HG02642 (cell line): ENCODE data around the gene INPP5E.

Source experiments
- ATAC-seq: cut with Tn5 transposase; IDR thresholded peaks from one replicate; pipeline ENCODE4 v1.9.1; 2021; ENCODE audit warnings: mild to moderate bottlenecking; ENCODE audit not compliant: unreplicated experiment, poor library complexity

The INPP5E gene, protein sequence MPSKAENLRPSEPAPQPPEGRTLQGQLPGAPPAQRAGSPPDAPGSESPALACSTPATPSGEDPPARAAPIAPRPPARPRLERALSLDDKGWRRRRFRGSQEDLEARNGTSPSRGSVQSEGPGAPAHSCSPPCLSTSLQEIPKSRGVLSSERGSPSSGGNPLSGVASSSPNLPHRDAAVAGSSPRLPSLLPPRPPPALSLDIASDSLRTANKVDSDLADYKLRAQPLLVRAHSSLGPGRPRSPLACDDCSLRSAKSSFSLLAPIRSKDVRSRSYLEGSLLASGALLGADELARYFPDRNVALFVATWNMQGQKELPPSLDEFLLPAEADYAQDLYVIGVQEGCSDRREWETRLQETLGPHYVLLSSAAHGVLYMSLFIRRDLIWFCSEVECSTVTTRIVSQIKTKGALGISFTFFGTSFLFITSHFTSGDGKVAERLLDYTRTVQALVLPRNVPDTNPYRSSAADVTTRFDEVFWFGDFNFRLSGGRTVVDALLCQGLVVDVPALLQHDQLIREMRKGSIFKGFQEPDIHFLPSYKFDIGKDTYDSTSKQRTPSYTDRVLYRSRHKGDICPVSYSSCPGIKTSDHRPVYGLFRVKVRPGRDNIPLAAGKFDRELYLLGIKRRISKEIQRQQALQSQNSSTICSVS

DNA sequence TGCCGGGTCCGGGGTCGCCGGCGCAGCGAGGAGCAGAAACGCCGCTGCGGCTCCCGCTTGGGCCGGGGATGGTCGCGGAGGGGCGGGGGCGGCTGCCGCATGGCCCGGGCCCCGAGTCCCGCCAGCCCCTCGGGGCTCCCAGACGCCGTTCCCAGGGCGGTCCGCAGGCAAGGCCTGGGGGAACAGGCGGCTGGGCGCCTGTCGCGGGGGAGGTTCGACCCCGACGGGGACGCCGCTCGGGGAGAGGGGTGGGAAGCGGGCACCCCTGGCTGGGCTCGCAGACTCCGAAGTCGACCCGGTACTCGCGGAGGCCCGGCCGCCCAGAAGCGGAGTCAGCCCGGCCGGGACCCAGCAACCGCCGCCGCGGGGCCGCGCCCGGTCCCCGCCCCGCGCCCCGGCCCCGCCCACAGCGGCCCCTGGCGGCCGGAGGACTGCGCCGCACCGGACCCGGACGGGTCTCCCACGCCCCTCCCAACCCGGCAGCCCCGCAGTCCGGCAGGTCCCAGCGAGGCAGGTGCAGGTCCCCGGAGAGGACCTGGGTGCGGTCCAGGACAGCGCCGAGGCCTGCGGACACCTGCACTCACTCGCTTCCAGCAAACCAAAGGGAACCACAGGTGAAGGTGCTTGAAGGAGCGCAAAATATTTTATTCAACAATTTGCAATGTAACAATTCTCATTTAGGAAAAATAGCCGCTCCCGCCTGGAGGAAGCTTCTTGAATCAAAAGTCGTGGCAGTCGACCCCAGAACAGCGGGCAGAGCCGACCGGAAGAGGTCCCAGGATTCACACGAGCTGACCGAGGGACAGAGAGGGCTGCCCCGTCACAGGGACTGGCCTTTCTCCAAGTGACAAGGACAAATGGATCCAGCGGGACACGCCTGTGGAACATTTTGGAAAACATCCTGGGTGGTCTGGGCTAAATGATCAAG lies at the start of gene INPP5E:
TSS of gene INPP5E (minus strand) at position 365 of the 928 bp plus-strand sequence. CDS start 426 bp downstream, outside the sequence.
- ATAC-seq: peak; percentile 76

DNA sequence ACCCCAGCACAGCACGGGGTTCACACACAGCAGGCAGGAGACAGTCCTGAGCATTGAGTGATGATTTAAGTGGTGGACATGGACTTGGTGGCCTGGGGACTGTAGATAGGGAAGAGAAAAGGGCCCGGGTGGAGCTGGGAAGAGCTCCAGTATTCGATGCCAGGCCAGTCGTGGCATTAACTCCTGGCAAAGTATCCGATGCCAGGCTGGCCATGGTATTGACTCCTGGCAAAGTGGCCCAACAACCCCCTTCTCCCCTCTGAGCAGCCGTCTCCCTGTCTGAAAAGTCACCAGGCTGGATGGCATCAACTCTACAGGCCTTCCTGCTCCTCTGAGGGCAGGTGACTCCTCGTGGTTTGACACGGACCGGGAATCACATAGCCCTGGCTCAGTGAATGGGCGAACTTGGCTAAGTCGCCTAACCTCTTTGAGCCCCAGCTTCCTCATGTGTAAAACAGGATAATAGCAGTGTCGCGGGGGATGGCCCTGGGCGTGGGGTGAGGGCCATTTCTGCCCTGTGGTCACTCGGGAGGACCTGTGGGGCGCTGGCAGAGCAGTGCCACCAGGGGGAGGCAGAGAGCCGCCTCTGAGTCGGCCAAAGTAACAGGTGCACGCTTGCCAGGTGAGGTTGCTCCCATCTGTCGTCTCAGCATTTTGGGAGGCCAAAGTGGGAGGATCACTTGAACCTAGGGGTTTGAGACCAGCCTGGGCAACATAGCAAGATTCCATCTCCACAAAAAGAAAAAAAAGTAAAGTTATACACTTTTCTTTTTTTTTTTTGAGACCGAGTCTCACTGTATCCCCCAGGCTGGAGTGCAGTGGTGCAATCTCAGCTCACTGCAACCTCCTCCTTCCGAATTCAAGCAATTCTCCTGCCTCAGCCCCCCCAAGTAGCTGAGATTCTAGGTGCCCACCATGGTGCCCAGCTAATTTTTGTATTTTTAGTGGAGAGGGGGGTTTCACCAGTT lies 48.9 kb upstream of the INPP5E start:
- ATAC-seq: no peak

DNA sequence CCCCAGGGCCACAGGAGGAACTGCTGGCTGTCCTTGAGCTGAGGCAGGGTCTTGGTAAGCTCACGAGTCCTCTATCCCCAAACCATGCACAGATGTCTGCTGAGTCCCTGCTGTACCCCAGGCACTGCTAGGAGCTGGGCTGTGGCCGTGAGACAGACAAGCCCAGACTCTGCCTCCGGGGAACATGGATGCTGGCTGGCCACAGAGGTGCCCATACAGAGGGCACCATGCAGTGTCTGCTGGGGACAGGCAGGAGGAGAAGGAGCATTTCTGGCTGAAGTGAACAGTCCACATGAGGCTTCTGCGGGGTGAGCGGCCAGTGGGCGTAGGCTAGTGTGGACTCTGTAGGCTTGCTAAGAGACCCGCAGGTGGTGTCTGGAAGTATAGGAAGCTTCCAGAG lies 48.0 kb upstream of the INPP5E start:
- no peak for ATAC-seq

DNA sequence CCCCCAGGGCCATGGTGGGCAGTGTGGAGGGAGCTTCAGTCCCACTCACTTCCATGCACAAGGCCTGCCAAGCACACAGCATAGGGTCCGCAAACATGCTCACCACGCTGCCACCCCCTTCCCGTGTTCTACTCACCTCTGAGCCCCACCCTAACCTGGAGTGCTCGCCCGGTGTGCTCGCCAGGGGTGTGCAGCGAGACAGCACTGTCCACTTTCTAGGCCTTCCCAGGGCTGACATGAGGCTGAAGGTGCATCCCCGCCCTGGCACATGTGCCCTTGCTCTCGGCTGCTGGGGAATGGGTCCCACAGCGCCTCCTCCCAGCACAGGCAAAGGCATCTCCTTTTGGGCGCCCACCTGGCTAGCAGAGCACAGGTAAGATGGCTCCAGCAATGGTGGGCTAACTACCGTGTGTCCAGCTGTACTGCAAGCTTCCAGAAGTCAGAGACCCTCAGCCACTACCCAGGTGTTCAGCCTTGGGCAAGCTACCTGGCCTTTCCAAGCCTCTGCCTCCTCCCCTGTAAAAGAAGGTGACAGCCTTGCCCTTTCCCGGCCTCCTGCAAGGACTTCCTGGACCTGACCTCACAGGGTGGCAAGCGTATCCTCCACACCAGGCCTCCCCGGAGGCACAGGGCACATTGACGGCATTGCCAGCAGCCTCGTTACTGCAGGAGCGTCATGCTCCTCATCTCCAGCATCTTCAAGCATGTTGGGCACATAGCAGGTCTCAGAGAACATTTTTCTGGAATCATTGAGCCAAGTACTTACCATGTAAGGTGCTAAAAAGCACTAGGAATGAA lies 47.4 kb upstream of the INPP5E start:
- no peak for ATAC-seq

DNA sequence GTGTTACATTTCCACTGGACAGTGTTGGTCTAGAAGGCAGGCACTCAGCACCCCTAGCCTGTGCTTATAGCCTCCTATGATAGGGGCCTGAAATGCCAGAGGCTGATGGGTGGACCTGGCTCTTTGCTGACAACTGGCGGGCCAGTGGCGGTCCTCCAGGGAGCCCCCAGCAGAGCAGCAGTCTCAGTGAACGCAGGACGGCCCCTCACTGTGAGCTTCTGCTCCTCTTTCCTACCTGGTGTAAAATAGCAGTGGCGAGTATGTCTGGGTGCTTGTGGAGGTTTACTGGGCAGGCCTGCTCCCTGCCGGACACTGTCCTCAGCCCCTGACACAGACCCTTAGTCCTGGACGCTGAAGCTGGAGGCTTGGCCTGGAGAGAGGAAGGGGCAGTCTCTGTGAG lies 46.5 kb upstream of the INPP5E start:
- no peak for ATAC-seq

DNA sequence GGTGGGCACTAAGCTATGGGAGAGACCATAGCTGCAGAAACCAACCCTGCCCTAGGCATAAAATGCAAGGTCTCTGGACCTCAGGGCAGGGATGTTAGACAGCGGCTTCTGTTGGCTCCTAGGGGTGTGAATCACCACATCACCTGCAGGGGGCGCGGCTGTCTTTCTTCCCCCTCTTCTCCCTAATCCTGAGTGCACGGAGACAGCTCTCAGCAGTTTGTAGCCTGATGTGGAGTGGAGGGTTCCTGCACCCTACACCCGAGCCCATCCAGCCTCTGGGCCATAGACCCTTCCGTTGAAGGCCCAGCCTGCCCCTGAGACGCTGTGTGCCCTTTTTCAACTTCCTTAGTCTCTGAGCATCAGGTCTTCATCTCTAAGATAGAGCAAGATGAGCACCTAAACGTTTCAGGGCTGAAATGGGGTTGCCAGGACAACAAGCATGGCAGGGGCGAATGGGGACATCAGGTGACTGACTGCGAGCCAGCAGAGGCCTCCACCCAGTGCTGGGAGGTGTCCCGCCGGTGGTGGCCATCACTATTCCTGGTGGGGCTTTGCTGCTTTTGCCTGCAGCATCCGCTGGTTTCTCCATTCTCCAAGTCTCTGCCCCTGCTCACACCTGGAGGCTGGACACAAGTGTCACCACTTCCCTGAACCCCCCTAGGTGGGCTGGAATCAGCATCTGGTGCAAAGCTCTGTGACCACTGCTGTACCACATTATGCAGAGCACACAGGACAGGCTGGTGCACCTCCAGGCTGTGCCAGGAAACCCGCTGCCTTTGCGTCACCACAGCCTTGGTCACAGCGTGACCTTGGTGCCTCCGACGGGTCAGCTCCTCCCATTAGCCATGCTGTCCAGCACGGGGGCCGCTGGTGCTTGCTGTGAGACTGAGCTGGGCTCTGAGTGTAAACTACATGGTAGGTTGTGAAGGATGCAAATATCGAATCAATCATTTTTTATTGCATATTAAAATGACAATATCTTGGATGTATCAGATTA lies 45.7 kb upstream of the INPP5E start:
- ATAC-seq: no peak

DNA sequence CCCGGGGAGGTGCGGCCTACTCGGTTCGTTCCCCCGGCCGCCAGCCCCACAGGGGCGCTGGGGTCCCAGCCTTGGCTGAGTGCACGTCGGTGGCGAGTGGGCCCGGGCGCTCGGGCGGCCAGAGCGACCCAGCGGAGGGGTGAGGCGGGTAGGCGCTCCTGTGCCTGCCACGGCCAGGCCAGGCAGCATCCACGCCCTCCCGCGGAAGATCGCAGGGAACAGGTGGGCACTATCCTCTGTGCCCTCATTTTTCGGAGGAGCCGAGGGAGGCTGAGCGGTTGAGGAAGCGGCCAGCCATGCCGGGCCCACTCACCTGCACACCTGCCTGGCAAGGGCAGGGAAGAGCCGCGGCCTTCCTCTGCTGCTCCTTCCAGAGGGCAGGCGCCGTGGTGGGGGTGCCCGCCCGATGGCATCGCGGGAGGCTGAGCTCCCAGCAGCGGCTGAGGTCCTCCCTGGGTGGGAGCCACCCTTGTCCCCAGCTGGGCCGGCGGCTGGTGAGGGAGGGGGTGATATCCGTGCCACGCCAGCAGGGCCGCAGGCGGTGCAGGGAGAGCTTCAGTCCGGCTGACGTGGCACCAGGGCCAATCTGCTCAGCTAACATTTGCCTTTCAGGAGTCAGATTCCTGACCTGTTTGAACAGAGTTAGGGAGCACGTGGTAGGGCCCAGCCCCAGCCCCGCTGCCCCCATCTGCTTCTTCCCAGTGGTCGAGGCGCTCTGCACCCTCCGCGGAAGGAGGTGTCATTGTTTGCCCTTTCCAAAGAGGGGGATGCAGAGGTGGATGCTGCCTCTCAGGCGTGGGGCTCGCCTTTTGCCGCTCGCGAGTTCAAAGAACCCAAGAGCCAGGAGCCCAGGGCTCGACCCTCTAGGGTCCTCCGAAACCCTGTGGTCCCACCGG lies 44.8 kb upstream of the INPP5E start:
- no peak for ATAC-seq

DNA sequence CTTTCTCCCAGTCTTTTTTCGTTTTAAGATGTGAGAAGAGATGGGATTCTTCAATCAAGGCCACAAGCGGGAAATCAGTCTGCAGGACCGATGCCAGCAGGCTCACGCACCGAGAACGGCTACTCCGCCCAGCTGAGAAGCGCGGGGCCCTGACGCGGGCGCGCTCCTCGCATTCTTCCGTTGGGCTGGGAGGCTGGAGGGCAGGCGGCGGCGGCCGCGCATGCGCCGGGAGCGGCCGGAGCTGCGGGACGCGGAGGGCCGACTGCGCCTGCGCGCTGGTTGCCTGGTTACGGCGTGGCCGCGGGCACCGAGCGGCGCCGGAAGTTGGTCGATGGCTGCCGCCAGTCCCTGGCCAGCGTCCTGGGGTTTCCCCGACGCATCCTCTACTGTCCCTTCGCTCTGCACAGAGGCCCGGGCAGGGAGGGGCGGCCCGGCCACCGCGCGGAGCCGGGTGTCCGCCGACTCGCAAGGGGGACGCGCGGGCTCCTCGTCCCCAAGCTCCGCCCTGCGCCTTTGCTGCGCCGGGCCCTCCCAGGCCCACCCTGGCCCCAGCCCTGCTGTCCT lies 44.0 kb upstream of the INPP5E start:
- ATAC-seq: peak; percentile 72

DNA sequence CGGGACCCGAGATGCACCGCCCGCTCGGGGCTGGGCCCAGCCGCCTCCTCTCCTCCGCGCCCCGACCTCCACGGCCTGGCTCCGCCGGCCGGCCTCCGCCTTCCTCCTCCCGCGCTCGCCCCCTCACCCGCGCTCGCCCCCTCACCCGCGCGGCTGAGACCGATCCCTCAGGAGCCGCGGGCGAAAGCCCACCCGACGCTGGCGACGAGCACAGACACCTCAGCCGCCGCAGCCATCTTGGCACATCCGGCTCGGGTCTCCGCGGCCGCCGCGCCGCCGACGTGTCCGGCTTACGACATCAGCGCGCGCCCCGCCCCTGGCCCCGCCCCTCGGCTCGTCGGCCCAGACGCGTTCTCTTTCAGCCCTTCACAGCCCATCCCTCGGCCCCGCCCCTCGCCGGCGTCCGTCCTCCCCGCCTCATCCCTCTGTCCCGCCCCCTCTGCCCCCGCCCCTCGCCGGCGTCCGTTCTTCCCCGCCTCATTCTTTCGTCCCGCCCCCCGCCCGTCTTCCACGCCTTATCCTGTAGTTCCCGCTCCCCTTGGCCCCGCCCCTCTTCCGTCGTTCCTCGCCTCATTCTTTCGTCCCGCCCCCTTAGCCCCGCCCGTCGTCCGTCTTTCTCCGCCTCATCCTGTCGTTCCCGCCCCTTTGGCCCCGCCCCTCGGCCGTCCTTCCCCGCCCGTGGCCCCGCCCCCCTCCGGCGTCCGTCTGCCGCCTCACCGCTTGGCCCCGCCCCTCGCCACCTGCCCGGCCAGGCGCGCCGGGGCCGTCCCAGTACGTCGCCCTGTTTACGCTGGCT lies 43.3 kb upstream of the INPP5E start, which contains the start of gene SEC16A:
TSS of gene SEC16A (minus strand) at position 248 of the 796 bp plus-strand sequence. CDS start 5,425 bp downstream, outside the sequence.
- peak; percentile 56 for ATAC-seq

DNA sequence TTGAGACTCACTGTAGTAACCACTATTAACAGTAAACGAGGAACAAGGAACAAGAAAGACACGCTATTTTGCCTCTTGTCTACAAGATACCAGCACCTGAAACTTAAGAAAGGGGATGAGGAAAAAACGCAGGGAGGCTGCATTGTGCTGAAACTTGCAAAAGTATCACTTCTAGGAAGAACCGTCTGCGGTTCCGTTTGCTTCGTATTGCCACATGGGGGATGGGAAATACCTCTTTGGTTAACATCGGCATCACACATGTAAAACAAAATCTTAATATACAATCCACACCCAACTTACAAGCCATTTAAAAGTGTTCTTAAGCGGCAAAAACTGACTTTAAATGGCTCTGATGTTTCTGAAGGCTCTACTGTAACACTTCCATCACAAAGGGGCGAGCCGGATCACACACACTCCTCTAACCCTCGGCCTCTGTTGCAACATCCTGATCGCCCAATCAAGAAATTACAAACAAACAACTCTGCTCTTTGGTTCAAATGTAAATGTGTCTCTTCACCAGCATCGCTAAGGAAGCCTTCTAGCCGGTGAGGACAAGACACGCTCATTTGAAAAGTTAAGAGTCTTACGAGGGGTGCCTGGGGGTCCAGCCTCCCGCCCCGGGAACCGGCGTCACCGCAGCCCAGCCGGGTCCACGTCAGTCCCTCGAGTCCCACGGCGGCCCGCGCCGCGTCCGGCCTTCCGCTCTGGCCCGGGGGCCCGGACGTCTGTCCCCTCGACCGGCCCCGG lies 42.6 kb upstream of the INPP5E start:
- no peak for ATAC-seq

DNA sequence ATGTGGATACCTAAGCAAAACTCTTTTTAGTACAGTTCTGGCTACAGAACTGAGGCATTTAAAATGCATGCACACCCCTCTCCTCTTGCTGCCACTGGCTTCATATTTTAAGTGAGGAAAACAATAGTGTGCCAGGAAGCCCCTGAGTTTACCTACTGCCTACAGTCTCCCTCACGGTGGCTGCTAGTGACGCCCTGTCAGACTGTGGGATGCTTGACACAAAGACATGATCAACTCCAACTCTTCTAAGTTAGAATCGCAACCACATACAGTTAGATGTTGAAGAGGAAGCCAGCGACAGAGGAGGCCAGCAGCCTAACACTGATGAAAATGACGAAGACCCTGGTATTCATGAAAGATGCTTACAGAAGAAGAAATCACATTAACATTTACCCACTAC lies 41.9 kb upstream of the INPP5E start:
- ATAC-seq: no peak

DNA sequence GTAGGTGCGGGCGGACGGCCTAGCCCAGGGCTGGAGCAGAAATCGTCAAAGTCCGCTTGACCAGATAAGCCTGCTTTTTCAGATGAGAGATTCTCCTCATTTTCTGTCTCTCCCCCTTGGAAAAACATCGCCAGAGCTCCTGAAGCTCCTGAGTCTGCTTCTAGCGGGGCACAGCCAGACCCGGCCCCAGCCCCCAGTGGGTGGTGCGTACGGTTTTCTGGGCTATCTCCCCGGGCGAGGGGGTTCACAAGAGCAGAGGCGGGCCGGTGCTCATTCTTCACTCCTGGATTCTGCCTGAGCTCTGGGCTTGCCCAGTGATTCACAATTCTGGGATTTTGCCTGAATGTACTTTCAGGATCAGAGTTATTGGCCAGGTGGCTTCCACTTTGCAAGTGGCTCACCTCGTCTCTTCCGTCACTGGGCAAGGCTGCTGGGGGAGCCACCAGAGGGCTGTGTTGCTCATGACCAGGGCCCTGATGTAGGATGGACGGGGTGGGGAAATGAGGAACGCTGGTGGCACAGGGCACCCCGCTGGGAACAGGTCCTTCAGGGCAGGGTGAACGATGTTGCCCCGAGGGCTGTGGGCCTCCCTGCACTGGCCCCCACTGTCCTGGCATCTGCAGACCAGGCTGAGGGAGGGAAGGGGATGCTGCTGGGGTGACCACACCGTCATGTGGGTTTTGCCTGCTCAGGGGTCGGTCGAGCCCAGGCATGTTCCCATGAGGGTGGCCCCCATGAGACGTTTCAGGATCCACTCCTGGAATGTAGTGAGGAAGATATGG lies 36.9 kb upstream of the INPP5E start:
- ATAC-seq: no peak

DNA sequence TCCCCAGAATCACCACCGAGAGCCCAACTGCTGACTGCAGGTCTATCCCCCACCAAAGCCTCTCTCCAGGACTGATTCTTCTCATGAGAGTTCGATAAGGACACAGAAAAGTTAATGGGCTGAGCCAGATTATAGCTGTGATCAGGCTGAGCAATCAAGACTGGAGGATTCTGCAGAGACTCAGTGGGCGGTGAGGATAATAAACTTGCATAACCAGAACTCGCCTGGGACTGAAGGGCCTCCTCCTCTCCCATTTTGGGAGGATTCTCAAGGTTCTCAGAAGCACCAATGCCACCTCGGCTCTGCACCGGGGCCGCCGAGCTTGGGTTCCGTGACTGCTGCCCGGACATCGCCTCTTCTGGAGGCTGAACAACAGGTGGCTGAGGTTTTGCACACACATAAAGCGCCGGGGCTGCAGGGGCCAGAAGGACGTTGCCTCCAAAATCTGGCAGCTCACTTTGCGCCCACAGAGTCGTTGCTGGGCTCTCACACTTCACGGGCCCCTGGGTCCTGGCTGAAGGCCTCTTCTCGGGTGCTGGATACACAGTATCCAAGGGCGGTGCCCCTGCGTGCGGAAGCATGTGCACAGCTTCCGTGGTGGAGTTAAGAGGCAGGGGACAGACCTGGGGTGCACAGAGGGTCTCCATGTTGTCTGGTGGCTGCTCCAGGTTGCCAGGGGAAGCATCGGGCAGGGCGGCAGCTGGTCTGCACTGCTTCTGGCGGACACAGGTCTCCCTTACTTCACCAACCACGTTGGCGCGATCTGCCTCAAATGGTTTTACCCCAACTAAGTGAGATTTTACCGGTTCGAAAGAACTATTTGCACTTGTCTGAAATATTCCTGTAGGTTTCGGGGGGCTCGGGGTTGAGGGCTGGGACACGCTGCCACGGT lies 35.6 kb upstream of the INPP5E start:
- no peak for ATAC-seq
